Measurements from ENCODE around the gene C11orf86.
"Not testable (repeated sequence)": the region's sequence is repeated elsewhere in the genome, so short reads cannot be mapped to it uniquely, and the experiment has no call there.

The C11orf86 gene

DNA sequence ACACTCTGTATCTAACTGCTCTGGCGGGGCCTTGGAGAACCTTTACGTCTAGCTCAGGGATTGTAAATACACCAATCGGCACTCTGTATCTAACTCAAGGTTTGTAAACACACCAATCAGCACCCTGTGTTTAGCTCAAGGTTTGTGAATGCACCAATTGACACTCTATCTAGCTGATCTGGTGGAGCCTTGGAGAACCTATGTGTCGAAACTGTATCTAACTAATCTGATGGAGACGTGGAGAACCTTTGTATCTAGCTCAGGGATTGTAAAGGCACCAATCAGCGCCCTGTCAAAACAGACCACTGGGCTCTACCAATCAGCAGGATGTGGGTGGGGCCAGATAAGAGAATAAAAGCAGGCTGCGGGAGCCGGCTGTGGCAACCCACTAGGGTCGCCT lies 14.3 kb downstream of the C11orf86 start:
- DNase-seq (ENCODE audit: low read depth), result not testable (repeated sequence)

DNA sequence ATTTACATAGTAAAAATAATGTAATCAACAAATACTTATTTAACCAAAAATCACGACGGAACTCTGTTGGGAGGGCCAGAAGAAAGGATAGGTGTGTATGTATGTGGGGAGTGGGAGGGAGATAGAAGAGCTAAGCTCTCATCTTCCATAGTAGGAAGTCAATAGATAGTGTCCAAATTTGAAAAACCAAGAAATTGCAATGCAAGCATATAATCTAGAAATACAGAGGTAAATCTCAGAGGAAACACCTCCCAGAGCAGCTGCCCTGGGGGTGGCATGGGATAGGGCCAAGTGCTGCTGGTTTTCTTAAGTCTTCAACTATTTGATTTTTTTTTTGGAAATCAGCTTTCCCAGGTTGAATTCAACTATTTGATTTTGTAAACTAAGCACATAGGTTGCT lies 16.9 kb downstream of the C11orf86 start:
- DNase-seq (ENCODE audit: low read depth), result no peak

GRCh38 chr11:66996609-66997273 lies 21.6 kb downstream of the C11orf86 start:
- DNase-seq (ENCODE audit: low read depth), result no peak

- DNase-seq (ENCODE audit: low read depth), result no peak
Observed at GRCh38 chr11:66999555-66999954, 24.5 kb downstream of the C11orf86 start.

- DNase-seq (ENCODE audit: low read depth), result no peak
Observed at GRCh38 chr11:67001332-67001731, 26.2 kb downstream of the C11orf86 start.

GRCh38 chr11:67002297-67002913 lies 27.3 kb downstream of the C11orf86 start:
- no peak for DNase-seq (ENCODE audit: low read depth)

DNA sequence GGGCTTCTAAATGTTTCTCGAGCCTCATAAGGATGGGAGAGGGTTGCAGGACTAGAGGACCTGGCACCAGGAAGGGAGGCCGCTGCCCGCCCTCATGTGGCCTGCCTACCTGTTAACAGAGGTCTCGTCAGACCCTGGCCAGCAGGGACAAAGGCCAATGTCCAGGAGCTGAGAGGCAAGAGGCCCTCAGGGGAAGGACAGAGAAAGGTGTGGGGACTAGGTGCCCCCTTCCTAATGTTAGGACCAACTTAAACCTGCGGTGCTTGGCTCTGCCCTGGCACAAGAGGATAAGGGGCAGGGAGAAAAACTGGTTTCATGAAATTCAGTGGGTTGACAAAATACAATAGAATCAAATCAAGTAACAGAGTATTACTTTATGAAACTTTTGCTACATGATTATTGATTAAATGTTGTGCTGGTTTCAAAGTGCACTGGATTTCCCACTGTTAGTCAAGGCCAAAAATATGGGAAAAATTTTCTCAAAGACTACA lies 27.9 kb downstream of the C11orf86 start:
- no peak for DNase-seq (ENCODE audit: low read depth)

GRCh38 chr11:67005200-67005599 lies 30.1 kb downstream of the C11orf86 start:
- not testable (repeated sequence) for DNase-seq (ENCODE audit: low read depth)

DNA sequence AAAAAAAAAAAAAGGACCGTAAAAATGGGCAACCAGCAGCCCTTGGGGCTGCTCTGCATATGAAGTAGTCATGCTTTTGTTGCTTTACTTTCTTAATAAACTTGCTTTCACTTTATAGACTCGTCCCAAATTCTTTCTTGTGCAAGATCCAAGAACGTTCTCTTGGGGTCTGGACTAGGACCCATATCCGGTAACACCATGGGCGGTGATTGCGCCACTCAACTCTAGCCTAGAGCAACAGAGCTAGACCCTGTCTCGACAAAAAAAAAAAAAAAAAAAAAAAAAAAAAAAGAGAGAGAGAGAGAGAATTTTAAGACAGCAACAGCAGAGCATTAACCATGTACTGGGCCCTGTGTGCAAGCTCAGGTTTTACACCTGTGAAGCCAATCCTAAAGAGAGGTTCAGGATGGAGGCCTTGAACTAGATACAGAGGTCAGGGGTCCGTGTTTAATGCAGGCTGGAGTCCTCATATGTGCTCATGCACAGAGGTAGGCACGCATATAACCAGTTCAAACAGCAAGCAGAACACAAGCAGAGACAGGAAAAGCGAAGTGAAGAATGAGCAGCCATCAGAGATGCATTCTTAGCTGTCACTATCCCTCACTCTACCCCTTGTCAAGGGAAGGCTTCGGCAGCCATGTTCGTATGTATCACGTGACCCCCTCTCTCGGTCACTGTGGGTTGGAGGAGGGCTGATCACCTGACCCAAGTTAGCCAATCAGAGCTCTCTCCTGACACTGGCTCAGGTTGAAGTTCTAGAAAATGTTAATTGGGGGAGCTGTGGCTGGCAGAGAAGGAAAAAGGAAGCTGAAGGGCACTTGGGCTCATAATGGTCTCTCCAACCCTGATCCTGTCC lies 31.2 kb downstream of the C11orf86 start:
- DNase-seq (ENCODE audit: low read depth), result no peak

GRCh38 chr11:67007126-67007525 lies 32.0 kb downstream of the C11orf86 start:
- no peak for DNase-seq (ENCODE audit: low read depth)

DNA sequence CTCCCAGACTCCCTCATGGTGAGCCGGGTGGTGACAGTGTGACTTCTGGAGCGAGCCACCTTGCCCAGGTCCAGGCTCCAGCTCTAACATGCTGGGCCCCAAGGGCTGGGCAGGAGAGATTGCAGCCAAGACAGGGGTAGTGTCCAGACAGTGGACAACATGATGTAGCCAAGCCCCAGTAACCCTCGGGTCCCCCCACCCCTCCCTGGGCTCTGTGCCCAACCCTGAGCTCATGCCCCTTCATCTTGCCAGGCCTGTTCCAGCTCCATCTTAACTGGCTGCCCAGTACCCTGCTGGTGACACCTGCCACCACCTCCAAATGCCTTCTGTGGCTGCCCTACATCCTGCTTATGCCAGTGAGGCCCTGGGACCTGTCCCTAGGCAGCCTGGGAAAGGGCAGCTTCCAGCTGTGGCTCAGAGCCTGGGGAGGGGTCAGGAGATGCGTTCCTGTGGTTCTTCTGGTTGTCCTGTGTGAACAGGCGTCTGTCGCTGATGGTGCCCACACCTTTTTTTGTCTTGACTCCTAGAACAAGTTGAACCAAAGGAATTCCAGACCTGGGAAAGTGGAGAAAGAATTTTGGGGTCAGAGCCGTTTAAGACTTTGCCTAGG lies 35.3 kb downstream of the C11orf86 start:
- no peak for DNase-seq (ENCODE audit: low read depth)

DNA sequence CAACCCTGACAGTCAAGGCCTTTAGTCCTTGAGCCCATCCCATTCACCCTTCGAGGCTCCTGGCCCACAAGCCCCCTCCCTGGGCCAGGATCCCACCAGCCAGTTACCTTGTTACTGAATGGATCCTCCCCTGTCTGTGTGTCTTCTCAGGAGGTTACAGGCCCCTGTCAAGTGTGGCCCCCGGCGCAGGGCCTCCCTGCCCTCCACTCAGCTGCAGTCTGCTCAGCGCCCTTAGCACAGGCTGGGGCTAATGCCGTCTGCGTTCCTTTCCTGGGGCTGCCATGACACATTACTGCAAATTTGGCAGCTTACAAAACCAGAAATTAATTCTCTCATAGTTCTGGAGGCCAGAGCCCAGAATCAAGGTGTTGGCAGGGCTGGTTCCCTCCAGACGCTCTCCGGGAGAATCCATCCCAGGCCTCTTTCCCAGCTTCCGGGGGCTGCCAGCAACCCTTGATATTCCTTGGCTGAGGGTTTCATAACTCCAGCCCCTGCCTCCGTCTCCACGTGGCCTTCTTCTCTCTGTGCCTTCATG lies 38.5 kb downstream of the C11orf86 start:
- no peak for DNase-seq (ENCODE audit: low read depth)

DNA sequence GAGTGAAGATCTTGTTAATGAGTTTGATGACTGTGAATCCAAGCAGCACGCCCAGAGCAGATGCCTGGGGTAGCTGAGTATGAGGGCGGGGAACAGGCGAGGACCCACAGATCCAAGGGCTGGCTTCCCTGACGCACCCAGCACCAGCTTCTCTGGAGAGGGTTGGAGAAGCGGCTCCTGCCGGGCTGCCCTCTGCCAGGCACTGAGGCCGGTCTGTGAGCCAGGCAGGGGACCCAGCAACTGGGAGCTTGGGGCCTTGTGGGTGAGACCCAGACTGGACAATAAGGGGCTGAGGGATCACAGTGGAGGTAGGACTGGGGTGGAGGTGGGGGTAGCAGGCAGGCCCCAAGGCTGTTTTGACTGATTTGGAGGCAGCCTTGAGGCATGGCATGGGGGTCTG lies 39.2 kb downstream of the C11orf86 start:
- DNase-seq (ENCODE audit: low read depth), result no peak

DNA sequence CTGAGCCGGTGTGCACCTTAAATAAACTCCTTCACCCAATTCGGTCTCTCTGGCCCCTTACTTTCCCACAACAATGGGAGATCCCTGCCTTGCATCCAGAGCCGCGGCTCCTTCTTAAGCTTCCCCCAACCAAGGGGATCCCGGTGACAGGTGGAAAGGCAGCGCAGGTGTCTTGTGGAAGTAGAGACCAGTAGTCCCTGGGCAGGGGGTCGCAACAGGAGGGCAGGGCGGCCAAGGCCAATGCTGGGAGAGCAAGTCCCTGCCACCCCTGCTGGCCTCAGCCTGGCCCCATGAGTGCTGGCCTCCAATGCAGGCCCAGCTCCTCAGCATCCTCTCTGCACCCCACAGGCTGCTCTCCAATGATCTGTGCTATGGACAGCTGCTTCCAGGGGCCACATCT lies 39.9 kb downstream of the C11orf86 start:
- no peak for DNase-seq (ENCODE audit: low read depth)

DNA sequence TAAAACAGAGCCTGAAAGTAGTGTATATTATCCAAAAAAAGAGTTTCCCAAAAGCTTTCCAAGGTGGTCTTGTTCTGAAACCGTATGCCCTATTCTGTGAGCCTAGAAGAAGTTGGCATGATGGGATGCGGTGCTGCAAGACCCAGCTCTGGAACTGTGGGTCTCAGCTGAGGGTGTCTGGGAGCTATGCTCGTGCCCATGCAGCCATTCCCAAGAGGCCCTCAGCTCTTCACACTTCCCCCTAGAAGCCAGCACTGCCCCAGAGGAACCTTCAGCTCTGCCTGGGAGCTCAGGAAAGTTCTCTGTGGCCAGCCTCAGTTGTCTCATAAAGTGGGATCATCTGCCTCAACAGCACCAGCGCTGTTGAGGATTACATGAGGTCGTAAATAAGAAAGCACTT lies 41.4 kb downstream of the C11orf86 start:
- DNase-seq (ENCODE audit: low read depth), result no peak

GRCh38 chr11:67020949-67021348 lies 45.8 kb downstream of the C11orf86 start:
- DNase-seq (ENCODE audit: low read depth), result no peak

GRCh38 chr11:67022341-67022933 lies 47.3 kb downstream of the C11orf86 start:
- no peak for DNase-seq (ENCODE audit: low read depth)

GRCh38 chr11:67022961-67023956 lies 48.2 kb downstream of the C11orf86 start, which contains the start of gene SYT12:
SYT12 (plus strand) TSS chr11:67023134; CDS start chr11:67030145, 7,011 bp downstream.
- no peak for DNase-seq (ENCODE audit: low read depth)

DNA sequence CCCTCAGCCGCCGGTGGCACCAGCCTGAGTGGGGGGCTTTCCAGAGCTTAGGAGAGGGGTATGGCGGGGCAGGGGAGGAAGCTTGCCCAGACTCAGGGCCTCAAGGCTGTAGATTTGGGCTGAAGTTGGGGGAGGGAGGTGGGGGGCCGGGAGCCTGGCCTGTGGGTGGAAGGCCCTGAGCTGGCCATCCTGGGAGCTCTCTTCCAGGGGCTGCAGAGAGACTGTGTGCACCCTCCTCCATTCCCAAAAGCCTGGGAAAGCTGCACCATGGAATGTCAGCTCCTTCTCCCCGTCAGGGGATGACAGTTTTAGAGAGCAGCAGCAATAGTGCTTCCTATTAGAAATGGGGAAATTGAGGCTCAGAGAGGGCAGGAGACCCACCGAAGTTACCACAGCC lies 48.9 kb downstream of the C11orf86 start:
- DNase-seq (ENCODE audit: low read depth), result no peak

DNA sequence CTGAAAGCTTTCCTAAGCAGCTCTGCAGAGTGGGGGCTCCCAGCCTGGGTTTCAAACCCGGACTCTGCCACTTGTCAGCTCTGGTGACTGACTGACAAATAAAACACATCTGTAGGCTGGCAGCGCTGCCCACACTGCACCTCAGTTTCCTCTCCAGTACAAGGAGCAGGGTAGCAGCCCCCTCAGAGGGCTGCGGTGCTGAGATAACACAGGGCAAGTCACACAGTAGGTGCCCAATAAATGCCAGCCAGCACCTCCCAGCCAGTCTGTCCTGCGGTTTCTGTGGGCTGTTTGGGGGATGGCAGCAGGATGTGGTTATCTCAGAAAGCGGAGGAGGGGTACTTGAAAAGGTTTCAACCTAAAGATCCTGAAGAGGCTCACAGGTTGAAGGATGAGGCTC lies 49.3 kb downstream of the C11orf86 start:
- no peak for DNase-seq (ENCODE audit: low read depth)

Measured in stromal cell of bone marrow (primary cell).